Endometrium (tissue), 2 donors: ENCODE results near the gene MKRN3.

Experiments used
- FAIRE-seq: peaks from 2 replicates; lab custom pipeline; 2012; peaks lifted over from hg19 to GRCh38; lab: Jason Lieb, UNC
- donor health status: control.
- donor health status: control.

Gene MKRN3

DNA sequence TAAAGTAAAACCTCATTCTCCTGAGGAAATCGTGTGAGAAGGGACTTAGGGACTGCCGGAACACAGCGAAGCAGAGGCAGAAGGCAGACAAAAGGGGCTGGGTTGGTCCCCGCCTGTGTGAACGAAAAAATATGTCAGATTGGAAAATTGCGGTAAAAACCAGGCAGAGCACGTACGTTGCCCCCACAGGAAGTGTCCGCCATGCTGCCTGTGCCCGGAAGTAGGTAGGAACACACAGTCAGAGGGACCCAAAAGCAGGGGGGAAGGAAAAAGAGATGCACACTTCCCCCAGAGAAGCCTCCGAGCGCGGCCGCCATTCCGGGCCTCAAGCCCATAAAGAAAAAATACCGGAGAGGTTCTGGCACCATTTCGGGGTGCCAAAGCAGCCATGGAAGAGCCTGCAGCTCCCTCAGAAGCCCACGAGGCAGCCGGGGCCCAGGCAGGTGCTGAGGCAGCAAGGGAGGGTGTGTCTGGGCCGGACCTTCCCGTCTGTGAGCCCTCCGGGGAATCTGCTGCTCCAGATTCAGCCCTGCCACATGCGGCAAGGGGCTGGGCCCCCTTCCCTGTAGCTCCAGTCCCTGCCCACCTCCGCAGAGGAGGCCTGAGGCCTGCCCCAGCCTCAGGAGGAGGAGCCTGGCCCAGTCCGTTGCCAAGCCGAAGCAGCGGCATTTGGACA lies at the start of gene MKRN3:
MKRN3 (plus strand) TSS at position 280 of the 676 bp plus-strand sequence; CDS start at position 389, 109 bp downstream.
- no peak for FAIRE-seq

DNA sequence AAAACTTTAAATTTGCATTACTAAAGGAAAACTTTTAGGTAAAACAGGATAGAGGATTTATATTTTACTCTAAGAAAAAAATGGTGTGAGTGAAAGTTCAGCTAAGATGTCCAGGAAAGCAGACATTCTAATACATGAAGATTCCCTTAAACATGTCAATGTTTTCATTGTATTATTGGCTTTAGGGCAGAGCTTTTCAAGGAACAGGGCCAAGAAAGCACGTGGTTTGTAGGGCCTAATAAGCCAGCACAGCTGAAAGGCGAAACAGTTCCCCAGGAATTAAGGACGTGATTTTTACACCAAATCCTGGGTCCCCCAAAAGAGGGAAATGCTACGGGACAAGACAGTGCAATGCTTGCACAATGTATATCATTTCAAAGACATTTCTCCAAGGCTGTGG lies 48.6 kb upstream of the MKRN3 start:
- FAIRE-seq = no peak

DNA sequence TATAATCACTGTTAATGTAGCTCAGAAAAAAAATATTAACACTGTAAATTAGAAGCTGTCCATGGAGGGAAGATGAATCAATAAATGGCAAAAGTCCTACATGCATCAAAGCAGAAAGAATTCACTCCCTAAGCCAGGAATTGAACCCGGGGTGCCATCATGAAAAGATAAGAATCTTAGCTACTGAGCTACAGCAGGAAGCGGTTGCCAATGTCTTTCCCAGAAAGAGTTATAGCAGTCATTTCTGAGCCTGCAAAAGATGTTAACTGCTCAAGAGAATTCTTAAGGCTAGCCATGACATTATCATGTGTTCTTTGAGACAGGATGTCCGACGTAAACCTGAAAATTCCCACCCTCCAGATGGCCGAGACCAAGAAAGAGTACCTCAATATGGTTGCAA lies 47.4 kb upstream of the MKRN3 start:
- FAIRE-seq = no peak

DNA sequence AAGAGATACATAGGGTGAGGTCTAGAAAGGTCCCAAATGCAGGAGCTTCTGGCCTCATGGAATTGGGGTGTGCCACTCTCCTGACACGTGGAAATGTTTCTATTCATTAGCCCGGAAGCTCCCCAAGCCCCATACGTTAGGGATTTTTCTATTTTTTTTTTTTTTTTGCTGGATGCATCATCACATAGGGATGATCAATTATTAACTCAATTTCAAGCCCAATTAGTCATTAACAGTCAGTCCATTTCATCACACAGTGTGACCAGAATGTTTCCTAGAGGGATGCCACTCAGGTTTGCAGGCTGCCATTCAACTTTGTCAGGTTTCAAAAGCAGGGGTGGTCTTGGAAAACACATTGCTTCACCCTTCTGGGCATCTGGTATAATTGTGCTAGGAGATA lies 40.7 kb upstream of the MKRN3 start:
- no peak for FAIRE-seq

DNA sequence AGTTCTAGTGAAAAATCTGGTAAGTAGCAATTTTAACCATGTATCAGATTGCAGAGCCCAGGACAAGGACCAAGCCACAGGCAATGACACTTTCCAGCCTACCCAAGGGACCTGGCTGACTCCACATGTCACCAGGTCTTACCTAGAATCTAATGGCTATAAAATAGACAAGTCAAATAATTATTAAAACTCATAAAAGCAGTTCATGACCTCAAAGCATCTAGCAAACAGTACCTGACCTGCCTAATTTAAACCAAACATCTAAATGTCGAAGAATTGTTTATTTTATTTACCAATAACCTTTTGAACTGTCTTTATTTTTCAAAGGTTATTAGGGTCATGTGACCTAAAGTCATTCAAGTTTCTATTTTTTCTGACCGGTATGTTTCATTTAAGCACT lies 35.6 kb upstream of the MKRN3 start:
- FAIRE-seq = no peak

DNA sequence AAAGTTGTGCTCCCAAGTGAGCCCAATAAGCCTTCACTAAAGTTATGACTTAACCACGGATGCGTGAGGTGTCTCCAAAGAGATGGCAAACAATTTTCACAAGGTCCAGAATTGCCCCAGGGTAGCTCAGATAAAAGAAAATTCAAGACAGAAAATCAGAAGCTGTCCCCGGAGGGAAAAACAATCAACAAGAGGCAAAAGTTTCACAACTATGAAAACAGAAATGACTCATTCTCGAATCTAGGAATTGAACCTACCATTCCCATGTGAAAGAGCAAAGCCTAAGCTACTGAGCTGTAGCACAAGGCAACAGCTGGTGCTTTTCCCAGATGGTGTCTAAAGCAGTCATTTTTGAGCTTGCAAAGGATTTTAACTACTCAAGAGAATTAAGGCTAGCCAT lies 33.5 kb upstream of the MKRN3 start:
- no peak for FAIRE-seq

DNA sequence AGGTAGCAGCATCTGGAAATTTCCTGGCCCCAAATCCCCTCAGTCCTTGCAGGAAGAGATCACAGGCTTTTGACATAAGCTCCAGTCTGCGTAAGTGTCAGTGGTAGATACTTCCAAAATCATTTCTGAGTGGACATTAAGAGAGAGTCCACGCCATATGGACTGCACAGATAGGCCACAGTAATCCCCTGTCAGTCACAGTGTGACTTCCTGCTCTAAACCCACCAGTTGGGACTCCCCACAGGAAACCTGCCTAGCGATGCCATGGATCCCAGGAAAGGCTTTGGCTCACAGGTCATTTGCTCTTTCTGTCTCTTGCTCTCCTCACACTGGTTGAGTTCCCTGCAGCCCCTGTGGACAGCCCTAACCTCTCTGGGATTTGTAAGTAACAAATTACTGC lies 28.8 kb upstream of the MKRN3 start:
- no peak for FAIRE-seq

- FAIRE-seq = no peak
These were observed 26.8 kb upstream of the MKRN3 start for GRCh38 chr15:23538648-23539047.

DNA sequence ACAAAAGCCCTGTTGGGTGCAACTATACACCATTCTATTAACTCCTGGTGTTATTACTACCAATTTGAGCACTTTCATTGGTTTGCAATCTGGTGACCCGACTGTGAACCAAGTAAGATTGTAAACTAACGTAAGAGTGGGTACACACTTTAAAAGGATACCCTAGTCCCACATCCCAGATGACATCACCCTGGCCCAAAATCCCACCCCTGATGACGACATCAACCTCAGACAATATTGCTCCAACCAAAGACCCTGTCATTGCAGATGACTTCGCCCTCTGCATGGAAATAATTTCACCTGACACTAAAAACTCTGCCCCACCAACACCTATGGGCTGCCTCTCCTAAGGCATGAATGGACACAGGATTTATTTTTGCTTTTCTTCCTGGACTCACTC lies 25.6 kb upstream of the MKRN3 start:
- no peak for FAIRE-seq

GRCh38 chr15:23546158-23546557 lies 19.3 kb upstream of the MKRN3 start:
- no peak for FAIRE-seq

GRCh38 chr15:23548071-23548470 lies 17.4 kb upstream of the MKRN3 start:
- no peak for FAIRE-seq

GRCh38 chr15:23561914-23562313 lies 3.6 kb upstream of the MKRN3 start:
- FAIRE-seq = no peak

GRCh38 chr15:23564821-23565394 lies 566 bp upstream of the MKRN3 start:
- FAIRE-seq = no peak

DNA sequence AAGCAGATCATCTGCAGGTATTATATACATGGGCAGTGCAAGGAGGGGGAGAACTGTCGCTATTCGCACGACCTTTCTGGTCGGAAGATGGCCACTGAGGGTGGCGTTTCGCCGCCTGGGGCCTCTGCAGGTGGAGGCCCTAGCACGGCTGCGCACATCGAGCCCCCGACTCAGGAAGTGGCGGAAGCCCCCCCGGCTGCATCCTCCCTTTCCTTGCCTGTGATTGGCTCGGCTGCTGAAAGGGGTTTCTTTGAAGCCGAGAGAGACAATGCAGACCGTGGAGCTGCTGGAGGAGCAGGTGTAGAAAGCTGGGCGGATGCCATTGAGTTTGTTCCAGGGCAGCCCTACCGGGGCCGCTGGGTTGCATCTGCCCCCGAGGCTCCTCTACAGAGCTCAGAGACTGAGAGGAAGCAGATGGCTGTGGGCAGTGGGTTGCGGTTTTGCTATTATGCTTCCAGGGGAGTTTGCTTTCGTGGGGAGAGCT lies 639 bp downstream of the MKRN3 start:
- no peak for FAIRE-seq

GRCh38 chr15:23566651-23567050 lies 1.2 kb downstream of the MKRN3 start:
- FAIRE-seq = no peak

DNA sequence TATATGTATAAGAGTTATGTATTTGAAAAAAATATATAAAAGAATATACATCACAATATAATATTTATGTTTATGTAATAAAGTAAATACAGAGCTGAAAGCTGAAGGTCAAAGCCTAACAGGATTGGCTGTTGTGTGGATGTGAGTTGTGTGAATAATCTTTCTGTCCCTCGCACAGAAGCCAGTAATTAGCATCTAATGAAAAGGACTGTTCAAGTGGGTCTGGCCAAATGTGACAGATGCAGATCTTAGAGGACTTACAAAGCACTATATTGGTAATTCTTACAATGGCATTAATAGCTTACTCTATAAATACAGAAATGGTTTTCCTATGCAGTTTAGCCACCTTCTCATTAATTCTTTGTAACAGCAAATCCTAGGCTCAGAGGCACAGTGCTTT lies 2.4 kb downstream of the MKRN3 start:
- no peak for FAIRE-seq

DNA sequence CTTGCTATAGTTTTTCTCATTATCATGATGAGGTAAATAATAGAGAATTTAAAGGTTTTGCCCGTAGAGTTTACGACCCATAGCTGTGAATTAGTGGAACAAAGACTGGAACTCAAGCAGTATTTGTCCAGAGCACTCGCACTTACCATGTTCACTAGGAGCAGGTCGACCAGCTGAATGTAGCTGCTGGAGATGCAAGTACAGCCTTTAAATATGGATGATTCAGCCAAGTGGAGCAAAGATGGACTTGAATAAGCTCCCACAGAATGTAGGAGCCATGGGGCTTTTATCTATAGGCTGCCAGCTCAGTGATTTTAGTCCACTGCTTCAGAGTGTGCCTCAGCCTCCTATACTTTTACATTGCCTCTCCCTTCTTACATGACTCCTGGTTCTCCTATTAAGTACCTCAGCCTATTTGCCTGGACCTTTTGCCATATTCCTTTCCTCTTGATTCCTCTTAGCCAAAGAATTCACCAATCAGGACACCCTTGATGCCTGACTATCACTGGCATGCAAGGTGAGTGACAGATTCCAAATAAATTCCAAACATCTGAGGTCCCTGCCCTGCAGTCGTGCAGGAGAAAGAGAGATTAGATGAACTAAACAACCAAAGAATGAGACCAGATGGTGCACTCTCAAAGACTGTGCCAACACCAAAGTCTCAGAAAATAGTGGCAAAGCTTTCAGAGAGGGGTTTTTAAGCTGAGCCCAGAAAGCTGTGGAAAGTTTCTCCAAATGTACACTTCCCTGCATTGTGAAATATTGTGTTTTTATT lies 3.9 kb downstream of the MKRN3 start:
- no peak for FAIRE-seq

DNA sequence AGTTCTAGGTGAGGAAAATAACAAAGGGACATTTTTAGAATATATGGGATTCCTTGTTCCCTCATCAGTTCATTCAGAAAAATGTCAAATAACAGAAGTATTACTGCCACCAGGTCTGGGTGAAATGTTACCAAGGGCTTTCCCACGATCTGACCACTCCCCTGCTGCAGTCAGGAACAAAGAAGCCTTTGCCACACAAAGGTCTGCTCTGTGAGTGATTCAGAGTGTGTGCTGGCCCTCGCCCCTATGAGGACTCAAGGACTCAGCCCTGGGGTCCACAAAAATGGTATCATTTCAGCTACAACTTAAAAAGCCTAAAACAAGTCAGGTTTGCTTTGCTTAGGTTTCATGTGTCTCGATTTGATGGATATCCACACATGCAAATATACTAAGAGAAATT lies 5.0 kb downstream of the MKRN3 start:
- no peak for FAIRE-seq

DNA sequence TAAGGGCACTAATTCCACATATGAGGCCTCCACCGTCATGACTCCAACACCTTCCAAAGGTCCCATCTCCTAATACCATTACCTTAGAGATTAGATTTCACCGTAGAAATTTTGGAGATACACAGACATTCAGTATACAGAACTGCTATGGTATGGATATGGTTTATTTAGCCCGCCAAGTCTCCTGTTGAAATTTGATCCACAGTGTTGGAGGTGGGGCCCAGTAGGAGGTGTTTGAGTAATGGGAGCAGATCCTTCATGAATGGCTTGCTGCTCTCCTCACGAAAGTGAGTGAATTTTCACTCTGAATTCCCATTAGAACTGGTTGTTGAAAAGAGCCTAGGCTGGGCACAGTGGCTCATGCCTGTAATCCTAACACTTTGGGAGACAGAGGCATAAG lies 7.4 kb downstream of the MKRN3 start:
- no peak for FAIRE-seq

DNA sequence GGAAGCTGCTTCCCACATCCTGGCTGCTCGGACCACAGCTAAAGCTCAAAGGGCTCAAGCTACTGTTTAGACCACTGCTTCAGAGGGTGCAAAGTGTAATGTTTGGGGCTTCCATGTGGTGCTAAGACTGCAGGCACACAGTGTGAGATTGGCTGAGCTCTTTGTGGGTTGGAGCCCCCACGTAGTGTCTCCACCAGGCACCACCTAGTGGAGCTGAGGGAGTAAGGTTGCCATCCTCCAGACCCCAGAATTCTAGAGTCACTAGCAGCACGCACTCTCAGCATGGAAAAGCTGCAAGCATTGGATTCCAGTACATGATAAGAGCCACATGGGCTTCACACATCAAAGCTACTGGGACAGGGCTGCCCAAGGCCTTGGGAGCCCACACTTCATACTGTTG lies 9.3 kb downstream of the MKRN3 start:
- no peak for FAIRE-seq

DNA sequence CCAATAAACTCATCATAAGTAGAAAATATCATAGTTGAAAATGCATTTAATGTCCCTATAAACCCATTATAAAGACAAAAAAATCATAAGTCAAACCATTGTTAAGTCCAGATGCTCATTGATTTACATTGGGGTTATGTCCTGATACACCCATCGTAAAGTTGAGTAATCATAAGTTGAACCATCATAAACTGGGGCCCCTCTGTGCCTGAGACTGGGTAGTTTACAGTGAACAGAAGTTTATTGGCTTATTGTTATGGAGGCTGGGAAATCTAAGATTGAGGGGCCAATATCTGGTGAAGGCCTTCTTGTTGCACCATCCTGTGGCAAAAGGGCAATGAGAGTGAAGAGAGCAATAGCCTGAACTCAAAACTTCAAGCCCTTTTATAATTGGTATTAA lies 10.6 kb downstream of the MKRN3 start:
- no peak for FAIRE-seq

DNA sequence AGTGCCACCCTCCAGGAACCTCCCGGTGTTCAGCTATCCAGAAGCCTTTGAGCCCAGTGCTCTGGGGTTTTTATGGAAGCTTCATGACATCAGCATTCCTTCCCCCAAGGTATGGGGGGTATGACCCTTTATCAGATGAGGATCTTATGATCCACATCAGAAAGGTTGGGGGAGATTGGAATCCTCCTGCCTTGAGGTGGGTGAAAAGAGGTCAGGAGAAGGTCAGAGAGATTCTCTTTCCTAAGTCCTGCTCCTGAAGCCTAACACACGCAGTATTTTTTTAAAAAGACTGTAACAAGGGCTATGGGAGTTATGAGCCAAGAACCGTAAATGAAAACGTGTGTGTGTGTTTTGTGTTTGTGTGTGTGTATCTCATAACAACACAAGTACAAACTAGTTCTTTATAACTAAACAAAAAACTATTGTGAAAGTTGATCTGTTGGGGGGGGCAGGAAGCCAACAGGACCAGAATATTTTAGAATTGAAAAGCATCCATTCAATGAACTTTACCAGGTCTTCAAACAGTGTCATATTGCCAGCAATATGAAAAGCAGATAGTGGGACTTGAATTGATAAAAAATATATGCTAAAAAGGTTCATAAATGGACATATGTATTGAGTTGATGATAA lies 13.2 kb downstream of the MKRN3 start:
- FAIRE-seq = no peak

DNA sequence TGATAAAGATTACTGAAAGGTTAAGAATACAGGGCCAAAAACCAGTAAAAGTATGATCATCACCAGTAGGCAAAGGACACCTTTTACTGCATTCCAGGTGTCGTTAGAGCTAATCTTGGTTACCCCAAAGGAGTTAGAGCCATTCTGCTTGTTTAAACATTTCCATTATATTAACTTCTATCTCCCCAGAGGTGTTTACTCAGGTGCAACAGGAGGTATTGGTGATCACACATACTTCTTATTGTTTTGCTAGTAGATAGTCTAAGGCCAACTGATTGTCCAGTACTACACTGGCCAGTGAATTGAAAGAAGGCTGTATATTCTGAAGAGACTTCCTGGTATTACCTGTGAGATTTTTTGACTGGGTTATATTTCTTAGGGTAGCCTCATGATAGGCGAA lies 22.8 kb downstream of the MKRN3 start:
- FAIRE-seq = no peak
